Testis (tissue), 3 donors: ENCODE measurements around the gene AMOT. TPM values are rescaled to one million over a fixed set of nuclear protein-coding genes. Genes with fewer than 3 reads are reported as not detected.

Experiments used
- DNase-seq: peaks from one replicate; pipeline ENCODE4 v3.0.0-alpha.2; 2019
- H3K27ac ChIP-seq, 2 donors: fragments of 200-600 bp; sonication (generic); one replicate each; pipeline ENCODE4 v1.5.1; 2019
- H3K27me3 ChIP-seq: fragments of 200-600 bp; sonication (generic); one replicate; pipeline ENCODE4 v1.5.1; 2019
- H3K36me3 ChIP-seq: fragments of 200-600 bp; sonication (generic); one replicate; pipeline ENCODE4 v1.5.1; 2017; ENCODE audit warnings: low read depth; ENCODE audit errors: missing control alignments
- H3K4me1 ChIP-seq: fragments of 200-600 bp; sonication (generic); one replicate; pipeline ENCODE4 v1.5.1; 2019
- H3K4me3 ChIP-seq, 2 donors: fragments of 200-600 bp; sonication (generic); one replicate each; pipeline ENCODE4 v1.5.1; 2017 to 2019
- H3K9me3 ChIP-seq: fragments of 200-600 bp; sonication (generic); one replicate; pipeline ENCODE4 v1.5.1; 2017
- POLR2A ChIP-seq: fragments of 450-650 bp; IDR thresholded peaks from one replicate; pipeline ENCODE4 v1.6.1; 2017; ENCODE audit warnings: antibody characterized with exemption, mild to moderate bottlenecking, moderate library complexity
- whole genome bisulfite sequencing, 2 donors: methylation state at CpG; one replicate each; pipeline ENCODE4 v1.1.5; 2018; 5-methylcytosine and 5-hydroxymethylcytosine counted together
- intact Hi-C: fragments of 100-400 bp; cut with DNase I; formaldehyde crosslinking; loops from one replicate; pipeline ENCODE4 v1.15.1; 2023; ENCODE audit warnings: low total_unique reads
- polyA plus RNA-seq: library from polyadenylated mRNA; stranded (reverse); fragments of 350-450 nt; fragmentation: Illumina TruSeq; extraction: RNeasy Lipid Tissue Mini Kit (QIAGEN cat#74804); gene quantifications from one replicate; pipeline ENCODE4 v1.2.3, GENCODE V29; 2014; ENCODE audit warnings: low read depth, low replicate concordance; ENCODE audit not compliant: insufficient read depth
- total RNA-seq, 2 donors: library from RNA; depleted of rRNA; stranded (reverse); fragments of >200 nt; gene quantifications; one replicate each; pipeline ENCODE4 v1.2.3, GENCODE V29; 2016
- TF ChIP-seq, protein P1 (sequence below), 3 experiments: fragments of 450-650 bp in 2 of 3; fragments of 200-600 bp in 1 of 3; sonication (generic) in 1 of 3; IDR thresholded peaks; one replicate each; pipeline ENCODE4 v1.5.1; 2016 to 2019; ENCODE audit warnings: antibody characterized with exemption in 3 of 3, mild to moderate bottlenecking in 2 of 3, moderate library complexity in 1 of 3

Gene AMOT
- total and polyA plus RNA-seq, 3 donors from 2014 or later = 11.7 to 22.5 (median 14.9) TPM

GRCh38 chrX:112819813-112820212 lies 20.8 kb downstream of the AMOT start:
- WGBS, 2 donors = 70 to 75% methylated on average over 1 of the region's 1 CpG
- intact Hi-C loops = no loop called here
- no peak overlapping the region for H3K27ac ChIP-seq

DNA sequence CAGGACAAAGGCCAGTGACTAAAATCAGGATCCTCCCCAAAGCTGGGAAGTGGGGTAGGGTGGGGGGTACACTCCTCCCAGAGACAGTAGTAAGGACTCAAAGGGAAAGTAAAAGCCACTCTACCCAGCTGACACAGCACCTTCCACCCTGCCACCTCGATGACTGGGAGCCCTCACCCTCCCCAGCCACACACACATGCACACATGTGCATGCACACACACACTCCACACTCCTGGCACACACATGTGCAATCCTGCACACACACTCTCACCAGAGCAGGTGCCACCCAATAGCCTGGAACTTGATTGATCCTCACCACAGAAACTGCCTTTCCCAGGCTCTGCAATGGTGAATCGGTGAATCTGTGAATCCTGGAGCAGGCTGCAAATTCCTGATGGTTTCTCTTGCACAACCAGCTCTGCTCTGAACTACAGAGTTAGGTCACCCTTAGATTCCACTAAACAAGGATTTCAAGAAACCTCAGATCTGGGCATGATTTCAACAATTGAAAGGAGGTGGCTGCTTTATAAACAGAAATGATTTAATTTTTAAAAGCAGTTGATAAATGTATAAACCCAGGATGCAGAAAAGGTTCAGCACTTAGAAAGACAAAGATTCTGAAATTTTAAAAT lies 21.5 kb downstream of the AMOT start:
- no peak overlapping the region for H3K4me3 ChIP-seq
- no peaks in the 10 kb centered on the region for H3K27me3 ChIP-seq
- intact Hi-C loops = no loop called here
- no peak for DNase-seq
- TF ChIP-seq, protein P1, sequence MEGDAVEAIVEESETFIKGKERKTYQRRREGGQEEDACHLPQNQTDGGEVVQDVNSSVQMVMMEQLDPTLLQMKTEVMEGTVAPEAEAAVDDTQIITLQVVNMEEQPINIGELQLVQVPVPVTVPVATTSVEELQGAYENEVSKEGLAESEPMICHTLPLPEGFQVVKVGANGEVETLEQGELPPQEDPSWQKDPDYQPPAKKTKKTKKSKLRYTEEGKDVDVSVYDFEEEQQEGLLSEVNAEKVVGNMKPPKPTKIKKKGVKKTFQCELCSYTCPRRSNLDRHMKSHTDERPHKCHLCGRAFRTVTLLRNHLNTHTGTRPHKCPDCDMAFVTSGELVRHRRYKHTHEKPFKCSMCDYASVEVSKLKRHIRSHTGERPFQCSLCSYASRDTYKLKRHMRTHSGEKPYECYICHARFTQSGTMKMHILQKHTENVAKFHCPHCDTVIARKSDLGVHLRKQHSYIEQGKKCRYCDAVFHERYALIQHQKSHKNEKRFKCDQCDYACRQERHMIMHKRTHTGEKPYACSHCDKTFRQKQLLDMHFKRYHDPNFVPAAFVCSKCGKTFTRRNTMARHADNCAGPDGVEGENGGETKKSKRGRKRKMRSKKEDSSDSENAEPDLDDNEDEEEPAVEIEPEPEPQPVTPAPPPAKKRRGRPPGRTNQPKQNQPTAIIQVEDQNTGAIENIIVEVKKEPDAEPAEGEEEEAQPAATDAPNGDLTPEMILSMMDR (IDR thresholded peaks at IDR 0.05) = no peak
- TF ChIP-seq POLR2A = no peak
- no peaks in the 10 kb centered on the region for H3K9me3 ChIP-seq
- H3K36me3 ChIP-seq = no peaks in the 10 kb centered on the region
- no peak overlapping the region for H3K27ac ChIP-seq
- WGBS, 2 donors = 47% methylated on average over 2 of the region's 2 CpGs; no CpG with 5 or more reads in 1 of the 2 donors
- no peaks in the 10 kb centered on the region for H3K4me1 ChIP-seq

More at GRCh38 chrX:112819813-112820212, 20.8 kb downstream of the AMOT start:
- TF ChIP-seq POLR2A = no peak
- TF ChIP-seq, protein P1 (IDR thresholded peaks at IDR 0.05) = no peak
- no peaks in the 10 kb centered on the region for H3K9me3 ChIP-seq
- no peak overlapping the region for H3K4me3 ChIP-seq
- DNase-seq = no peak
- H3K4me1 ChIP-seq = no peaks in the 10 kb centered on the region
- H3K27me3 ChIP-seq = no peaks in the 10 kb centered on the region
- no peaks in the 10 kb centered on the region for H3K36me3 ChIP-seq

DNA sequence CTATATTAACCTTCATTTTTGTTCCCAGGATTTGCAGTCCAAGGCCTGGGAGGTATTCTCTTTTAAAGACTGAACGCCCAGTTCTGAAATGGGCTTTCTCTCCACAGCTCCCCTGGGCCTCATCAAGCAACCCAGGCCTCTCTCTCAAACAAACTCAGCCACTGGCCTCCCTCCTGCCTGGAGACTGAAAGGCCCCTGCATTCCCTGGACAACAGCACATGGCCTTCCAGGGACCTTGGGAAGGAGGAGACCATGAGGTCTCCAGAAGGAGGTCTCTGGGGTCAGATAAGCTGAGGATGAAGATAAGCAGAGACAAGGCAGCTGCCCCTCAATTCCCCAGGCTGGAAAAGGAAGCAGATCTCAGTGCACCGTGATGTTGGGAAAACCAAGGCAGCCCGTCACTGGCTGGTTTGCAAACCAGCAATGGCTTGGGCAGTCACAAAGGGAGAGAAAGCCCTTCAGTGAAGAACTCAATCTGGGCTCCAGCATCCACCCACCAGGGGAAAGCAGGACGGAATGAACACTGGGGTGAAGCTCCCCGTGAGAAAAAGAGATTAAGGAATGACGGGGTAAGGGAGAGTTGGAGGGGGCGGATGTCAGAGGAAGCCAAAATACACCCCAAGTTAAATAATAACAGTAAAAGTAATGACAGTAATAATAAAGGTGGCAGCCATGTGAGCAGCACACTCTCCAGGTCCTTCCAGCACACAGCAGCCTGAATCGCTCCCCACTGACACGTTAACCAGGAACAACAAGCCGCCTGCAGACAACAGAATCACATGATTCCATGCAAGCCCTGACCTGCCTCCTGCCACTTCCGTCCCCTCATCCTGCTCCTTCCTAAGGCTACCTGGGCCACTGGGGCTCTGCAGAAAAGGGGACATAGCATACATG lies 22.3 kb downstream of the AMOT start:
- H3K36me3 ChIP-seq = no peaks in the 10 kb centered on the region
- intact Hi-C loops = no loop called here
- no peaks in the 10 kb centered on the region for H3K4me1 ChIP-seq
- DNase-seq = peak; percentile 28
- no peaks in the 10 kb centered on the region for H3K9me3 ChIP-seq
- H3K27ac ChIP-seq = no peak overlapping the region
- no peaks in the 10 kb centered on the region for H3K27me3 ChIP-seq
- WGBS, 2 donors = 44 to 70% methylated on average over 5 to 10 of the region's 11 CpGs
- H3K4me3 ChIP-seq = no peak overlapping the region
- TF ChIP-seq, protein P1 (IDR thresholded peaks at IDR 0.05) = no peak
- no peak for TF ChIP-seq POLR2A

GRCh38 chrX:112816908-112817307 lies 23.7 kb downstream of the AMOT start:
- intact Hi-C loops = no loop called here
- H3K27me3 ChIP-seq = no peaks in the 10 kb centered on the region
- 79 to 96% methylated on average over 2 of the region's 2 CpGs for WGBS, 2 donors
- H3K9me3 ChIP-seq = no peaks in the 10 kb centered on the region
- H3K4me3 ChIP-seq = no peak overlapping the region
- H3K36me3 ChIP-seq = no peaks in the 10 kb centered on the region
- no peak overlapping the region for H3K27ac ChIP-seq
- DNase-seq = no peak
- no peaks in the 10 kb centered on the region for H3K4me1 ChIP-seq
- TF ChIP-seq, protein P1 (IDR thresholded peaks at IDR 0.05) = no peak
- no peak for TF ChIP-seq POLR2A
